HG03575 (cell line): ENCODE measurements around the gene CACNB4.

Experiments used
- ATAC-seq: cut with Tn5 transposase; IDR thresholded peaks from one replicate; pipeline ENCODE4 v1.9.1; 2021; ENCODE audit not compliant: unreplicated experiment, insufficient number of reproducible peaks, low FRiP score; ENCODE audit errors: extremely low read depth

The CACNB4 gene

DNA sequence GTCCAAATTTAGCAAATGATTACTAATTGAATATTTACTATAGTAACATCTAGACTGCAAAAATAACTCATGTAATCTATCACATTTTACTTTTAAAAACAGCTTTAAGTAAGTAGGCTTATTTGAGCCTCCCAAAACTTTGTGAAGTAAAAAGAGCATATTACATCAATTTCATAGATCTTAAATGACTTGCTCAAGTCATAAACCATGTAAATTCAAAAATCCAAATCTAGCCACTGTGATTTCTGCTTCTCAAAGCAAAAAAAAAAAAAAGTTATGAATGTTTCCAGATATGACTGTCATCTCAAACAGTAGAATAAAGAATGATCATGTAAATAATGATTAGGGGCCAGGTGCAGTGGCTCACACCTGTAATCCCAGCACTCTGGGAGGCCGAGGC, 37.5 kb downstream of the CACNB4 start:
- no peak for ATAC-seq

DNA sequence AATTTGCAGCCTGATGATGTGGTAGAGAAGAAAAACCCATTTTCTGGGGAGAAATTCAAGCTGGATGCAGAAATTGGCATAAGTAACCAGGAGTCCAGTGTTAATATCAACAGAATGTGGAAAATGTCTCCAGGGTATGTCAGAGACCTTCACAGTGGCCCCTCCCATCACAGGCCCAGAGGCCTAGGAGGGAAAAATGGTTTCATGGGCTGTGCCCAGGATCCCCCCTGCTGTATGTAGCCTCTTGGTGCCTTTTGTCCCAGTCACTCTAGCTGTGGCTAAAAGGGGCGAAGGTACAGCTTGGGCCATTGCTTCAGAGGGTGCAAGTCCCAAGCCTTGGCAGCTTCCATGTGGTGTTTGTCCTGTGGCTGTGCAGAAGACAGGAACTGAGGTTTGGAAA, 40.2 kb downstream of the CACNB4 start:
- ATAC-seq, result no peak

DNA sequence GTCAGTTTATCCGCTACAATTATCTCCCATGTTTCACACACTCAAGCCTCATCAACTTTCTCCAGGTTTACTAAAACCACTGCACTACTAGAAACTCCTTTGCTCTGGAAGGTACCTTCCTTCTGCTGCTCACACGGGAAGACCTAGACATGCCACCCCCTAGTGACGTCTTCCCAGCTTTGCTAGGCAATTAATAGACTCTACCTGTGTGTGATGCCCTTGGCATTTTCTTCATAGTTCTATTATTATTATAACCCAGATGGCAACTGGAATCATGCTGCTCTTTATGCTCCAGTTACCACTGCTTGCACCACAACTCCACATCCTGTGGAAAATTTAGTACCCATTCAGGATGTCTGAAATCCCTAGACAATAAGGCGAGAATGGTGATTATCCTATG, 42.4 kb downstream of the CACNB4 start:
- ATAC-seq, result no peak

DNA sequence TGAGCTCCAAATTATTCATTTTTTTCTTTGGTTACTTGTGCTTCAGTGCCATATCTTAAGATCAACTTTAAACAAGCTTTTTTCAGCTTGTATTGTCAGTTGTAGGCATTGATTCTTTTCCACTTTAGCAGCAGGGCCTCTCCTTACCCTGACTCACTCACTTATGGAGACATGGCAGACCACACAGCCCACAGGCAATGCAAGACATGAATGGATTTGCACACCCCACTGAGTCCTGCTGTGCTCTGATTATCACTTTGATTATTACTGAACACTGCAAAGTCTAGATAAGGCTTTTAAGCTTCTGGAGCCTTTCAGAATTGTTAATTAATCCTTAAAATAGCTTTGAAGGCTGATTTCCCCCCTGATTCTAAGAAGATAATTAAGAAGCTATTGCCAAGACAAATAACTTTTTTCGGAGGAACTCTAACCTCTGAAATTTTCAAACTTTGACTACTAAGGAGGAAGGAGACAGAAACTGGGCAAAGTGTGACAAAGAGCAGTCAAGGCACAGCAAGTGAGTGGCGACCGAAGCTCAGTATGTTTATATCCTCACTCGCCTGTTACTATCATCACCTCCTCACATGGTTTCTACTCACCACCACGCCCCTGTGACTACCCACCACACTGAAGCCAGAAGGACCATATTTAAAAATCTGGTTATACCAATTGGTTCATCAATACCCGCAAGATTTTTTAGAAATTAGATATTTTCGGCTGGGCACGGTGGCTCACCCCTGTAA, 43.3 kb downstream of the CACNB4 start:
- ATAC-seq, result no peak

DNA sequence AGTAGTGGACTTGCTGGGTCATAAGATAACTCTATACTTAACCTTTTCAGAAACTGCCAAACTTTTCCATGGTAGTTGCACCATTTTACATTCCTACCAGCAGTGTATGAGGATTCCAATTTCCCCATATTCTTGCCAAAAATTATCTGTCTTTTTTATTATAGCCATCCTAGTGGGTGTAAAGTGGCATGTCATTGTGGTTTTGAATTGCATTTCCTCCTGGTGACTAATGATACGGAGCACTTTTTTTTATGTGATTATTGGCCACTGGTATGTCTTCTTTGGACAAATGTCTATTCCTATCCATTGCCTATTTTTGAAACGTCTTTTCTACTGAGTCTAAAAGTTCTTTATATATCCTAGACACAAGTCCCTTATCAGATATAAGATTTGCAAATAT, 44.3 kb downstream of the CACNB4 start:
- no peak for ATAC-seq

DNA sequence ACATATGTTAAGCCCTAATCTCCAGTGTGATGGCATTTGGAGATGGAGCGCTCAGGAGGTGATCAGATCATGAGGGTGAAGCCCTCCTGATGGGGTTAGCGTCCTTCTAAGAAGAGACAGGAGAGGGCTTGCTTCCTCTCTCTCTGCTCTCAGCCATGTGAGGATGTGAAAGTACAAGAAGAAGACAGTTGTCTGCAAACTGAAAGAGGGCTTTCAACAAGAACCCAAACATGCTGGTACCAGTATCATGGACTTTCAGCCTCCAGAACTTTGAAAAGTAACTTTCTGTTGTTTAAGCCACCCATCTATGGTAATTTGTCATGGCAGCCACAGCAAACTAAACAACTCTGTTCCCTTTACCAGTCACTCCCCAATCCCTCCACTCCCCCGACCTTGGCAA, 47.4 kb downstream of the CACNB4 start:
- no peak for ATAC-seq

DNA sequence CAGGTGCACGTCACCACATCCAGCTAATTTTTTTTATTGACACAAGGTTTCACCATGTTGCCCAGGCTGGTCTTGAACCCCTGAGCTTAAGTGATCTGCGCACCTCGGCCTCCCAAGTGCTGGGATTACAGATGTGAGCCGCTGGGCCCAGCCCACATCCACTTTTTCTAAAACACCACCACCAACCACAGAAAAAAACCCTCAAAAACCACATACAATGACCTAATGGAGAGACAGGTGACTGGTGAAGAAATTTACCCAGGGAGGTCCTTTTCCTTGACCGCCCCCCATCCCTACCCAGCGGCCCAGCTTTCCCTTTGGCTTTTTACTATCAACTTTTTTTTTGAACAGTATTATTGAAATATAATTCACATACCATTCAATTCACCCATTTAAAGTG, 47.9 kb downstream of the CACNB4 start:
- no peak for ATAC-seq

DNA sequence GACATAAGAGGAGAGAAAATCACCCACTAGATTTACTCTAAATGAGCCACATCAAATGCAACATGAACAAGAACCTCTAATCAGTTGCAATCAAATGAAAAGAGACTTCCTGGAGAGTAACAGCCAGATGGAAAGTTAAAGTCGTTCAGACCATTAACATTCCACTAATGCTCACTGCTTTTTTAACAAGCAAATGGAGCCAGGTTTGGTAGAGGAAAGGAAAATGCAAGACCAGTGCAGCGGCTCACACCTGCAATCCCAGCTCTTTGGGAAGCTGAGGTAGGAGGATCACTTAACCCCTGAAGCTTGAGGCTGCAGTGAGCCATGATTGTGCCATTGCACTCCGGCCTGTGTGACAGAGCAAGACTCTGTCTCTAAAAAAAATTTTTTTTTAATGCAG, 48.5 kb downstream of the CACNB4 start:
- no peak for ATAC-seq

DNA sequence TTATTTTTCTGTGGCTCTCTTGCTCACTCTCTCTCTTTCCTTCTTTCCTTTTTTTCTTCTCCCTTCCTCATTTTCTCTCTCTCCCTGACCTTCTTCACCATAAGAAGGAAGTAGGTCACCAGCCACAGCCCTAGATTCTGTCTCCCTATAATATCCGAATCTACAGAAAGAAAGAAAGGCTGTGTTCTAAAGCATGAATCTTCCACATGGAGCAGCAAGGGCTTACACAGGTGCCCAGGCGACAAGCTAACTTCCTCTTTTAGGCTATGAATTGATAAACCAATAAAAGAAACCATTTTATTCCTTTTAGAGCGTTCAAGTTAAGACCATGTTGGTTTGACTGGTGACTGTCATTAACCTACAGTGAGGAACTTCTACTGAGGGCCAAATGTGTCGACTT, 49.3 kb downstream of the CACNB4 start:
- ATAC-seq, result no peak

DNA sequence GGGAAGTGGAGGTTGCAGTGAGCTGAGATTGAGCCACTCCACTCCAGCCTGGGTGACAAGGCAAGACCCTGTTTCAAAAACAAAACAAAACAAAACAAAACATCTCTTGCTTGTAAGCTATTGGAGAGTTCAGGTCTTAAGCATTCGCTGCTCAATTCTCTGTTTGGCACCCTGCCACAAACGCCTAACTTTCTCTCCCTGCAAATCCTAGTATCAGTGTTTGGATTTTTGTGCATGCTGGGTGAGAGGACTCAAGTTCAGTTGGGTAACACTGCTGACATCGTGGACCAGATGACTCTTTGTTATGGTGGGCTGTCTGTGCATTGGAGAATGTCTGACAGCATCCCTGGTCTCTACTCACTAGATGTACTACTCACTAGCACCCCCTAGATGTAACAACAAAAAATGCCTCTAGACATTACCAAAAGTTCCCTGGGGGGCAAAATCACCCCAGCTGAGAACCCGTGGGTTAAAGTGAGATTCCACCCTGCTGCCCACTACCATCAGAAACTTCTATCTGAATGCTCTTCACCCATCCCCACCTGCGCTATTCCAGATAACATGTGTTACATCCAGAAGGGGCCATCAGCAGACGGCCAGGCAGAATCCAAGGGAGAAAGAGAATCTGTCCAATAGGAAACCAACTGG, 50.9 kb downstream of the CACNB4 start:
- ATAC-seq, result no peak

DNA sequence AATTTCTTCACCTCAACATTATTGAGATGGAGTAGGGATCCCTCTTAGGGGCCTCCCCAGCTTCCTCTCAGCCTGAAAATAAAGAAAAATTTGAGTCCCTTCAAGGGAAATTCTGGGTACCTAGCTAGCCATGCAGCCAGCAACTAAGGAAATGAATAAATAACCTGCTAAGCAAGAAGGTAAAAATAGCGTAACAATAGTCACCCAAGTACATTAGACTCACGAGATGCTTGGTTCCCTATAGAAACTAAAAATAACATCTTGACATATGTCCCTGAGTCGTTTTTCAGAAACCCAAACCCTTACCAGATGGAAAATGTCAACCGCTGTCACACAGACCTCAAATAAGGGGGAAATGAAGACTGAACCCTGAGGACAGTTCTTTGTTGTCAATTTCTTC, 51.9 kb downstream of the CACNB4 start:
- no peak for ATAC-seq

DNA sequence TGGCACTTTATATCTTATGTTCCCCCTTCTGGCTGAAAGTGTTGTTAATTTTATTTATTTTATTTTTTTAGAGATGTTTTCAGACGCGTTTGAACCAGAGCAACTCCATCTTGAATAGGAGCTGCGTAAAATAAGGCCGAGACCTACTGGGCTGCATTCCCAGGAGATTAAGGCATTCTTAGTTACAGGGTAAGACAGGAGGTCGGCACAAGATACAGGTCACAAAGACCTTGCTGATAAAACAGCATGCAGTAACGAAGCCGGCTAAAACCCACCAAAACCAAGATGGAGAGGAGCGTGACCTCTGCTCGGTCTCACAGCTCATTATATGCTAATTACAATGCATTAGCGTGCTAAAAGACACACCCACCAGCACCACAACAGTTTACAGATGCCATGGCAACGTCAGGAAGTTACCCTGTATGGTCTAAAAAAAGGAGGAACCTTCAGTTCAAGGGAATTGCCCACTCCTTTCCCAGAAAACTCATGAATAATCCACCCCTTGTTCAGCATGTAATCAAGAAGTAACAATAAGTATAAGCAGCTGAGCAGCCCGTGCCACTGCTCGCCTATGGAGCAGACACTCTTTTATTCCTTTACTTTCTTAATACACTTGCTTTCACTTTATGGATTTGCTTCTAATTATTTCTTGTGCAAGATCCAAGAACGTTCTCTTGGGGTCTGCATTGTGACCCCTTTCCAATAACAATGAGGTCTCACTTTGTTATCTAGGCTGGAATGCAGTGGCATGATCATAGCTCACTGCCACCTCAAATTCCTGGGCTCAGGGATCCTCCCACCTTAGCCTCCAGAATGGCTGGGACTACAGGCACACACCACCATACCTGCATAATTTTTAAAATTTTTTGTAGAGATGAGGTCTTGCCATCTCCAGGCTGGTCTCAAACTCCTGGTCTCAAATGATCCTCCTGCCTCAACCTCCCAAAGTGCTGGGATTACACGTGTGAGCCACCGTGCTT, 55.9 kb downstream of the CACNB4 start:
- ATAC-seq, result no peak

DNA sequence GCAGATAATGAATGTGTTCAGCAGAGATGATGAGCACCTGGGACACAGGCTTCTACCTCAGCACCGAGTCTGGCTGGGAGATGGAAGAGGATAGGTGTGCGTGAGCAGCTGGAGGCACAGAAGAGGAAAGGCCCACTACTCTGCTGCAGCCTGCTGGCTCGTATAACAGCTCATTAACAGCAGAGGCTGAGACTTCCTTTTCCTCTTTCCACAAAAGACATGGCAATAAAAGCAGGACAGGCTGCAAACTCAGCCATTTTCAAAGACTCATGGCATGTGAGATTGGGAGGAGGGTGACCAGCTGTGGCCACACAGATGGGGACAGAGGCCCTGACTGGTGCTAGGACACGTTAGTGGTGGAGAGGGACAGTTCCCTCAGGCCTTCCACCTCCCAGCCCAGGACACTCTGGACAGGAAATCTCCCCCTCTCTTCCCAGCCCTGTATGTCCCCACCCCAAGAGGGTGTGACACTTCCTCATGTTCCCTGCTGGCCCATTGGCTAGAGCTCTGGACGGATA, 60.3 kb downstream of the CACNB4 start:
- no peak for ATAC-seq

DNA sequence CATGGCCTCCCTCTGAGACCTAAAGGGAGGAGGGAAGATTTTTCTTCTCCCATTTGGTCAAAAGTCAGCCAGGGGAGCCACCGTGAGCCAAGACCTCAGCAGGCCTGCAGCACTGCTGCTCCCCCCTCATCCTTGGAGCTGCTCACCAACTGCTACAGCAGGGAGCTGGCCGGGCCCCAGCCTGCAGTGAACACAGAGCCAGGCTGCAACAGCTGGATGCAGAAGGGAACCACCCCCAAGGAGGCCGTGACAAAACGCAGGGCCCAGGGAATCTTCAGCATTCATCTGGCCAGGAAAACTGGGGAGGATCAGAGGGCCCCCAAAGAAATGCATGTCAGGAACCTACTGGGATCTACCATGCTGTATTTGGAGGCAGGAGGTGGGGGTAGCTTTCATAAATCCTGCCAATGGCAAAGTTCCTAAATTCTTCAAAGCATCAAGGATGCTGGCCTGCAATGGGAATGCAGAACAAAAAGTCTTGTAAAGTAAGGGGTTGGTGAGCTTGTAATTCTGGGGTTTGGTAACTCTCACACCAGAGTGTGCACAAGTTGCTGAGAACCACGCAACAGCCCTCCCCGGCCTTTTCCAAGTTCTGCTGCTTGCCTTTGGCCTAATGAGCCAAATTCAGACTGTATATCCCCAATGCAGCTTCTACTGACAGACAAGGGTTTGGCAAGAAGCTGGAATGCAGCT, 61.0 kb downstream of the CACNB4 start:
- no peak for ATAC-seq

DNA sequence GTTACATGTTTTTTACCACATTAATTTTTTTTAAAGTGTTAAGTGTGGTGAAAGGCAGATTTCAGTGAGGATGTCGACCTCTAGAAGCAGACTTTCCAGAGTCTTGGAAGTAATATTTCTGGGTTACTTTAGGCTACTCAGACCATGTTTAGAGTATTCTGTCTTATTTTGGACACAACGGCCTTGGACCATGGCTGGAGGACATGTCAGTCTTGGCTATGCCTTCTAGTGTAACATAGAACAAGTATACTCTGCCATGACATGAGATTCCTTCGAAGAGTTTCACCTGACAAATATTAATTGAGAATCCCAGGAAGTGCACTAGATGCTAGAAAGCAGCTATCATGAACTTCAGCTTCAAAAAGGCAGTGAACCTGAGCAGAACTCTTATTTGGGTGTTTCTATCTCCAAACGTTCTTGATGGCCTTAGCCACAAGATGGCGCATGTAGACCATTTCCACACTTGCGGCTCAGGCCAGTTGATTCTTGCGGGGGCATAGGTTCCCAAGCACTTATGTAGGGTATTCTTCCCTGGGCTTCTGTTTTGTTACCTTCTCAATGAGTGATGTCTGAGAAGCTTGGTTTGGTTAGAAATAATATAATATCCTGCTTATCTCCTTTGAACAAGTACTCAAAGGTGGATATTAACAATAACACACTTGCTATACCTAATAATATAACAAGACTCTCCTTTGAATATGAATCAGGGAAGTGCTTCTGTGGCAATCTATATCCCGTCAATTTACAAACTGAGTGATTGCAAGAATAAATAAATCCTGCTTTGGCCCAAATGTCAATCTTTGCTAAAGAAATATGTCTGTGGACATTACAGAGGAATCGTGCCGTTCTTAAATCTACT, 62.0 kb downstream of the CACNB4 start:
- peak; percentile 88 for ATAC-seq

DNA sequence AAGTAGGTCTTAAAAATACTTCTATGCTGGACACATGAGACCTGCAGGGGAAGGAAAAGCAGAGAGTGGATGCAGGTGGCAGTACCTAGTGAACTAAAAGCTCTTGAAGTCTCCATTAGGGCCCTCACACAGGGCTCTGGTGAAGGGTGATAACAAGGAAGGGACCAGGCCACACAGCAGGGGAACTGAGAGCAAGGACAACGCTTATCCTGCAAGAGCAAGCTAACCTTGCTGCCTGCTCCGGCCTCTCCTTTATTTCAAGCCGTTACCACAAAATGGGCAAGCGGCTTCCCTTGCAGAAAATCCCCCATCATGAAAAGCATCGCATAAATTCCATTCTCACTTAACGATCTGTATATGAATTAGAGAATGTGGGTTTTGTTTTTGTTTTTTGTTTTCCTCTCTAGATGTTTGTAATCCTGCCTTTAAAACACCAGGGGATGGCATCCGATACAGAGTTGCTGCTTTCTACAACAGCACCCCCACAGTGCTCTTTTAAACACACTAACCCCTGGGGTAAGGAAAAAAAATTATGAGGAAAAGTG, 64.5 kb downstream of the CACNB4 start:
- no peak for ATAC-seq

DNA sequence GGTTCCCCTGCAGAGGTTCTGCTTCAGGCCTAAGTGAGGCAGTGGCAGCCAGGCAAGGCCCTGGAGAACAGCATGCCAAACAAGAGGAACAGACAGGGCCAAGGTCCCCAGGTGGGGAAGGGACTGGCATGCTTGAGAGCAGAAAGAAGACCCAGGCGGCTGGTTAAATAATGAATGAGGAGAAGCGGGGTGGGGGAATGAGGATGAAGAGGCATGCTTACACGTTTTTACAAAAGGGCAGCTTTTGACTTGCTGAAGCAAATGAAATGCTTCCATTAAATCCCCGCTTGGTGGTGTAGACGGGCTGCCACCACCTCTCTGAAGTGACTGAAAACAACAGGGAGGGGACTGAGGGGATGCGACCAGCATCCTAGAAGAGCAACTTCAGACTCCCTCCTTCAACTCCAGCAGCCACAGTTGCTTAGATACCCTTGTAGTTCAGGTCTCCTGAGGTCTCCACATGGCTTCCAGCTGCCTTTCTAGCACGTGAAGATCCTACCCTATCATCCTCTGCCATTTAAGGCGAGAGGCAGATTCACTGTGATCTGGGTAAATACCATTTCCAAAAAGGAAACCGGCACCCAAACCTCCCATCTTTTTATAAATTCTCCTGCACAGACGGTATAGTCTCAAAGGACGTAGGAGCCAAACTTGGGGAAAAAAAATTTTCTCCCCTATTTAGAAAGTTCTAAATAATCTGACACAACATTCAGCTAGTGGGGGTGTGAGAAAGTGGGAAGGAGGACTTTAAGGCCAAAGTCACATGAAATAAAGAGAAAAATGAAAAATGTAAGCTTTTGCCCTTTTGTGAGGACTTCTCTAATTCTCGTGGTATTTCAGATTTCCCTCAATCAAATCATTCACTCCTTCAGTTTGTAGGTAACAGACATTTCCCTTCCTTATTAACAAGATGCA, 65.6 kb downstream of the CACNB4 start:
- no peak for ATAC-seq
